HG03196 (cell line): Measurements from ENCODE around the gene OR51I1.

ENCODE experiments used
- ATAC-seq: cut with Tn5 transposase; IDR thresholded peaks from one replicate; pipeline ENCODE4 v1.9.1; 2021; ENCODE audit not compliant: unreplicated experiment

The OR51I1 gene, protein sequence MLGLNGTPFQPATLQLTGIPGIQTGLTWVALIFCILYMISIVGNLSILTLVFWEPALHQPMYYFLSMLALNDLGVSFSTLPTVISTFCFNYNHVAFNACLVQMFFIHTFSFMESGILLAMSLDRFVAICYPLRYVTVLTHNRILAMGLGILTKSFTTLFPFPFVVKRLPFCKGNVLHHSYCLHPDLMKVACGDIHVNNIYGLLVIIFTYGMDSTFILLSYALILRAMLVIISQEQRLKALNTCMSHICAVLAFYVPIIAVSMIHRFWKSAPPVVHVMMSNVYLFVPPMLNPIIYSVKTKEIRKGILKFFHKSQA

DNA sequence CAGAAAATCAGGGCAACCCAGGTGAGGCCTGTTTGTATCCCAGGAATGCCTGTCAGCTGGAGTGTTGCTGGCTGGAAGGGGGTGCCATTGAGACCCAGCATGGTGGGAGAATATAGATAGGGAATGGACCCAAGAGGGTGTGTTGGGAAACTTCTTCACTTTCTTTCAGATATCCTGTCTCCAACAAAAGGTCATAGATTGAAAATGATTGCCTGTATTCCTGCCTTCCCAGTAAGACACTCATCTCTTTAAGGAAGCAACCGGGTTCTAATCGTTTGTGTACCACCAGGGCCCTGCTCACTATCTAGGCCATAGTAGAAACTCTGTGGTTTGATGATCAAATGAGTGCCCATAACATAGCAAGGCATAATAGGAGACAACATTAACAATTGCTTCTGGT lies at the start of gene OR51I1:
OR51I1 (minus strand) TSS at position 101 of the 400 bp plus-strand sequence; CDS start at position 101, 0 bp downstream.
- no peak for ATAC-seq

DNA sequence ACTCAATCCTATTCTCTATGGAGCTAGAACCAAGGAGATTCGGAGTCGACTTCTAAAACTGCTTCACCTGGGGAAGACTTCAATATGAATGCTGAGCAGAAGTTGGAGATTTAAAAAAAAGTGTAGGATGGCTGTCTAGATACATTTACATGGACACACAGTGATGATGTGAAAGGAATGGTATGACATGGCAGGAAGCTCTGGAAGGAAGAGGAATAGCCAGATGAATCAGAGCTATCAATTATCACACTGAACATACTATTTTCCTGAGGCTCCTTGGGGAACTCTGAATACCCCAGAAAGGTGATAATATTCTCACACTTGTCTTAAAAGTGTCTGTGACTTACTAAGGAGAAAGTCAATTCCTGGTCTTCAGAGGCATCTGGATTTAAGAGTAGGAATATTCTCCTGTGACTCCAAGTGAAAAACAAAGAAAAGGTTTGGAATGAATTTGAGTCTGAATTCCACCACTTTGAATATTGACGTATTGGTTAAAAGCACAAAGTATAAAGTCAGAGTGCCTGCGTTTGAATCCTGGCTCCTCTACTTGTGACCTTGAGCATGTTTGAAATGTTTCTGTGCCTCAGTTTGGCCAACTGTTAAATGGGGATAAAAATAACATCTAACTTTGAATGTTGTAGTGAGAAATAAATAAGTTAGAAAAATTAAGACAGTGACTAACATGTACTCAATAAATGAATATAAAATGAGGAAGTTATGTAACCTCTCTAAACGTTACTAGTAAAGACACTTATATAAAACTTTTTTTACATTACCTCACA lies 48.5 kb upstream of the OR51I1 start:
- no peak for ATAC-seq

DNA sequence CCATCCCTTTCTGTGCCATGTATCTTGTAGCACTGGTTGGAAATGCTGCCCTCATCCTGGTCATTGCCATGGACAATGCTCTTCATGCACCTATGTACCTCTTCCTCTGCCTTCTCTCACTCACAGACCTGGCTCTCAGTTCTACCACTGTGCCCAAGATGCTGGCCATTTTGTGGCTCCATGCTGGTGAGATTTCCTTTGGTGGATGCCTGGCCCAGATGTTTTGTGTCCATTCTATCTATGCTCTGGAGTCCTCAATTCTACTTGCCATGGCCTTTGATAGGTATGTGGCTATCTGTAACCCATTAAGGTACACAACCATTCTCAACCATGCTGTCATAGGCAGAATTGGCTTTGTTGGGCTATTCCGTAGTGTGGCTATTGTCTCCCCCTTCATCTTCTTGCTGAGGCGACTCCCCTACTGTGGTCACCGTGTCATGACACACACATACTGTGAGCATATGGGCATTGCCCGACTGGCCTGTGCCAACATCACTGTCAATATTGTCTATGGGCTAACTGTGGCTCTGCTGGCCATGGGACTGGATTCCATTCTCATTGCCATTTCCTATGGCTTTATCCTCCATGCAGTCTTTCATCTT lies 47.6 kb upstream of the OR51I1 start:
- no peak for ATAC-seq

GRCh38 chr11:5488385-5488784 lies 47.1 kb upstream of the OR51I1 start, which contains the start of gene OR52D1:
TSS of gene OR52D1 (plus strand) at chr11:5488685. CDS start at chr11:5488707, 22 bp downstream.
- no peak for ATAC-seq

GRCh38 chr11:5486421-5486820 lies 45.1 kb upstream of the OR51I1 start:
- no peak for ATAC-seq

- no peak for ATAC-seq
Observed at GRCh38 chr11:5486003-5486402, 44.7 kb upstream of the OR51I1 start.

DNA sequence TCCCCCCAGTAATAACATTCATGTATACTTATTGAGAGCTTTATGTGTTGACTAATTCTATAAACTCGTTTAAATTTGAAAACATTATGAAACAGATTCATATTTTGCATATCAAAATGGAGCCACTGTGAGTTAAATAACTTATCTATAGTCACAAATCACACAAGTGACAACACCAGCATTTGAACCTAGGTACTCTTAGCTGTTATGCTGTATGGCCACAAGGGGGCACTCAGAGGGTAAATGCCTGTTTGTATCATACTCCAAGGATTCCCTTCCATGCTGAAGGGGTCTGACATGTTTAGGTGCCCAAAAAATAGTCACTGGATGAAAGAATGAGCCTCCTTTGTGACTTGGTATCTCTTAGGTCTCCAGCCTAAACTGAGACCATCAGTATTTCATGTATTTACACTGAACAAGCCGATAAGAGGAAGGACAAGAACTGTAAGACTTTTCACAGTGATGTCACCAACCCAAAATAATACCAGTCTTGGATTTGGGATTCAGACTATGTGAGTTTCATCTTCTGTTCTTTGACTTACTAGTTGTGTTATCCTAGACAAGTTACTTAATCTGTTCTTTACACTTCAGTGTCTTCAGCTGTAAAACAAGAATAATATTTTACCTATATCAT lies 35.0 kb upstream of the OR51I1 start:
- ATAC-seq, result peak; percentile 79

DNA sequence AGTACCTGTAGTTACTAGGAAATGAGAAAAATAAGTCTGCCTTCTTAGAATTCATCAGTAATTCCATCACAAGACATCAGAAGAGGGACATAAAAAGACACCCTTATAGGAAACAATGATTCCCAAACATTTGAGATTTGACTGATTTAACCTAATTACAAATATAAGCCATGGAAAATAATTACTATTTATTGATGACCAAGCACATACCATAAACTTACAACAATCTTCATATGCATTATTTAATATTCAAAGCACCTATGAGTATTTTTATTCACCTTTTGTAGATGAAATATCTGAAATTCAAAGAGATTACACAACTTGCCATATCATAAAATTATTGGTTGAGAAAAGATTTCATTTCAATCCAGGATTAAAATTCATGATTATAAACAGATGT lies 32.6 kb upstream of the OR51I1 start:
- no peak for ATAC-seq

DNA sequence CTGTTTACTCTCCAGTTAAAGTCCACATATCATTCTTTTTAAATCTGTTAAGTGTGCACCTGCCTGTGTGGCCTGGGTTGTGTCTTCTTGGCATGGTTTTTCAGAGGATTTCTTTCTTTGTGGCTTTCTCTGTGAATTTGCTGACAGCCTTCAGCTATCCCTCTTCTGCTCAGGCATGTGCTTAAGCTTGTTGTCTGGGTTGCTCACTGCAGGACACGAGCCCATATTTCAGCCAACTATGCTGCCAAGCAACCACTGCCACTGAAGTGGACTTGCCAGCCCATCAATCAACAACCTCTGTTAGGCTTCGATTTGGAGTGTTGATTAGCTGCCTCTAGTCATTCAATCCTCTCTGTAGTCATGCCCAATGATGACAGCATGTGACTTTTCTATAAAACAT lies 26.2 kb upstream of the OR51I1 start:
- ATAC-seq, result no peak

- ATAC-seq, result no peak
Observed at GRCh38 chr11:5460983-5461621, 19.8 kb upstream of the OR51I1 start.

GRCh38 chr11:5449432-5449831 lies 8.1 kb upstream of the OR51I1 start:
- ATAC-seq, result no peak

DNA sequence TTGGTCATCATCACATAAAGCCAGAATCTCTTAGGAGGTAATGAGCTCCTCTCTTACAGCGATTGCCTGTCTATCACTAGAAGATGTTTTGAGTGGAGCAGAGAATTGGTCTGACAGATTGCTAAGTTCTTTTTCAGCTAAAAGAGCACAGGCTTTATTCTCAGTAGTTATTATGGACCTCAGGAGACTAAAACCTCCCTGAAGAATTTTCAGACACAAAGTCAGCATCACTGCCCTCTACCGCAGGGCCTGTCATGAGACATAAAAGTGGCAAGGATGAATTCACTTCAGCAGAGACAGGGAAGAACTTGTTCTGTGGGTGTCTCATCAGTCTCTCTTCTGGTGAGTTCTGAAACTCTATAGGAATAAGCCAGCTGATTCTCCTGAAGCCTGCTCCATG lies 7.7 kb upstream of the OR51I1 start, which contains the start of gene OR51I2:
OR51I2 (plus strand) TSS at position 301 of the 400 bp plus-strand sequence. CDS start 4,166 bp downstream, outside the sequence.
- ATAC-seq, result no peak

DNA sequence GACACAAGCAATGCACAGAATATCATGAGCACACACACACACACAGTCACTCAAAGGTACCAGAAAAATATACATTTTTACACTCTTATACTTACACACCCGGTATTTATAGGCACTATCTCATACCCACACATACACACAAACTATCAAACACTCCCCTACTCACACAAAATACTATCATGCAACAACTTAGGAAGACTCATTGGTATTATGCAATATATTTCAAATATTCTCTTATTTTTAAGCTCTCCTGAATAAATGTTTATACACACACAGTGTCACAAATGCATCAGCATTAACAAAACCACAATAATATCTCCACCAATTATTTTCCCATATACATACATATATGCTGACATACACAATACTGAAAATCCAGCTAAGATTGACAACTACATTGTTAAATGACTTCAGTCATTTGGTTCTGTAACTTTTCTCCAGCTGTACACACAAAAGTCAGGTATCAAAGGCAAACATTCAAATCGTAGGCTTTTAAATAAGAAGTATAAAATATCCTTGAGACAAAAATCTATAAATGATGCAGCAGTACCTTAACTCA lies 2.6 kb upstream of the OR51I1 start:
- no peak for ATAC-seq

DNA sequence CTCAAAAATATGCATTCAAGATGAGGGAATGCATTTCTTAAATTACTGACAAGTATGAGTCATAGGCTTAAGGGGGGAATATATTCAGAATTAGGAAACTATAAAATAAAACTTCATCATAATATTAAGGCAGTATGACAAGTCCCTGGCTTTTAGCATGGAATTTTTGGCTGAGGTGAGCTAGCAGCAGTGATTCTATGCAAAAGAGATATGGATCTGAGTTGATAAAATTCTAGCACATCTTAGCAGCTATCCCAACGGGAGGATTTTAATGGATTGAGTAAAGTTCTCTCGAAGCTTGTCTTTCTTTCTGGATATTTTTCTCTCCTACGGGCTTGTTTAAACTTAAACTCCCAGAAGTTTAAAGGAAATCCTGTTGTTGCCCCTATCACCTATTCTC lies 18.2 kb downstream of the OR51I1 start:
- no peak for ATAC-seq

- no peak for ATAC-seq
Observed at GRCh38 chr11:5421811-5422210, 19.5 kb downstream of the OR51I1 start, which contains the start of gene OR51Q1. TSS of gene OR51Q1 (plus strand) at chr11:5422111. CDS start at chr11:5422201, 90 bp downstream.

DNA sequence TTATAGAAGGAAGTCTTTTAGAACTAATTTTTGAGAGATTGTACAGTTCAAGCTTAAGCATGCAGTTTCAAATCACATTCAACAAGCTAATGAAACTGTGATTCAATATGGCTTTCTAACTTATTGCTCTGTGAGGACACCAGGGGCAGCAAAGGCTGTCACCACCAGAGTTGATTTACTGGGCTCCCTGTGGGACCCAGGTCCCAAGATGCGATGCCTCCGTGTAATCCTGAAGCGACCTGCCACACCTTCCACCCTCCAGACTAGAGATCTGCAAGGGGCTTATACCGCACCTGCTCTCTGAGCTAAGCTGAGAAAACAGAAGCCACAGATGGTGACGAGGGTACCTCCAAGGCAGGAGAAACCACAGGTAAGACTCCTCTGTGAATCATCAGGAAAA lies 20.3 kb downstream of the OR51I1 start:
- no peak for ATAC-seq

DNA sequence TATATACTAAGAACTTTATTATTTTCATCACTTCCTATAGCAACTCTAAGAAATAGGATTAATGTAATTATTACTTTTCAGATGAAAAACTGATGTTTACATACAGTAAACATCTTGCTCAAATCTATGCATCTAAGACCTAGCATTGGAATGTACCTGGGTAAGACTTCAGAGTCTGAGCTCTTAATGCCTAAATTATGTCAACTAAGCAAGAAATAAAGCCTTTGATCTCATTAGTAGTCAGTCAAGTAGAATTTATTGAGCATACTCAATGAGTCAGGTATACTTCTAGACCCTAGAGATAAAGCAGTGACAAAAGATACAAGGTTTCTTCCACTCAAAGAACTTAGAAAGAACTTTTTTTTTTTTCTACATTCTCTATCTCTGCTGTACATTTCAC lies 36.1 kb downstream of the OR51I1 start:
- no peak for ATAC-seq

- ATAC-seq, result no peak
Observed at GRCh38 chr11:5398936-5399335, 42.4 kb downstream of the OR51I1 start.

DNA sequence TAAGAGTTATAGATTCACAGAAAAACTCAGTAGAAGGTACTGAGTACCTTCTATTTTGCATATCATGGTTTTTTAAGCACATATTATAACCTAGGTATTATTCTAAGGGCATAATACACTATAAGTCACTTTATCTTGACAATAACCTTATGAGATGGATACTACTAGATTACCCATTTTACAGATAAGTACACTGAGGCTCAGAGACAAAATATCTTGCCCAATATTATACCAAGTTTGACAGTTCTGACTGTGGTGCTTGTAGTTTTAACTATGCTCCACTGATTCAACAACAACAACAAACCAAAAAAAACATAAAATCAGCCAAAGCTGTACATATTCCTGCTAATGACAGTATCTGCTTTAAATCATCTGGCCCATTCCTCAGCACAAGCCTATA lies 47.2 kb downstream of the OR51I1 start:
- no peak for ATAC-seq
